GM23338 (cell line): ENCODE results near the gene CASP10. TPM values are rescaled to one million over a fixed set of nuclear protein-coding genes. Genes with fewer than 3 reads are reported as not detected.

Experiments
- ATAC-seq: fragments of 200-7000 bp; cut with Tn5 transposase; 3 replicates; pipeline ENCODE4 v1.9.1; 2020
- DNase-seq: peaks from one replicate; pipeline ENCODE4 v3.0.0-alpha.2; 2015; ENCODE audit warnings: low spot score
- H2AFZ ChIP-seq: fragments of 200-600 bp; sonication (generic); 2 replicates; pipeline ENCODE4 v1.8.0; 2016; ENCODE audit warnings: antibody characterized with exemption, mild to moderate bottlenecking, moderate library complexity
- H3F3A ChIP-seq: fragments of 200-600 bp; sonication (generic); replicated peaks from 2 replicates; pipeline ENCODE4 v1.8.0; 2017; ENCODE audit warnings: antibody characterized with exemption, mixed run types, low read depth
- H3K27ac ChIP-seq: fragments of 200-600 bp; sonication (generic); 2 replicates; pipeline ENCODE4 v1.6.1; 2016; ENCODE audit warnings: low read depth
- H3K27me3 ChIP-seq: fragments of 200-600 bp; sonication (generic); 2 replicates; pipeline ENCODE4 v1.8.0; 2016; ENCODE audit warnings: mild to moderate bottlenecking, mixed run types, moderate library complexity; ENCODE audit not compliant: insufficient read depth
- H3K36me3 ChIP-seq: fragments of 200-600 bp; sonication (generic); 2 replicates; pipeline ENCODE4 v1.8.0; 2016; ENCODE audit warnings: mild to moderate bottlenecking; ENCODE audit not compliant: insufficient read depth
- H3K4me1 ChIP-seq: fragments of 200-600 bp; sonication (generic); 2 replicates; pipeline ENCODE4 v1.8.0; 2016; ENCODE audit warnings: mild to moderate bottlenecking, moderate library complexity; ENCODE audit not compliant: insufficient read depth
- H3K4me2 ChIP-seq: fragments of 200-600 bp; sonication (generic); 2 replicates; pipeline ENCODE4 v1.7.1; 2017; ENCODE audit warnings: mixed run types
- H3K4me3 ChIP-seq: fragments of 200-600 bp; sonication (generic); 2 replicates; pipeline ENCODE4 v1.6.1; 2016; ENCODE audit warnings: mixed run types
- H3K79me2 ChIP-seq: fragments of 200-600 bp; sonication (generic); replicated peaks from 2 replicates; pipeline ENCODE4 v1.8.0; 2017; ENCODE audit warnings: mild to moderate bottlenecking; ENCODE audit not compliant: insufficient read depth
- H3K9me2 ChIP-seq: fragments of 200-600 bp; sonication (generic); 2 replicates; pipeline ENCODE4 v1.8.0; 2017; ENCODE audit not compliant: insufficient read depth
- H4K20me1 ChIP-seq: fragments of 200-600 bp; sonication (generic); replicated peaks from 2 replicates; pipeline ENCODE4 v1.8.0; 2017; ENCODE audit warnings: mild to moderate bottlenecking; ENCODE audit not compliant: insufficient read depth
- H3K27ac Mint-ChIP-seq: 2 replicates; pipeline ENCODE4 v1.8.0; 2020; ENCODE audit warnings: inconsistent platforms, mild to moderate bottlenecking, moderate library complexity, mixed read lengths
- H3K27me3 Mint-ChIP-seq: 3 replicates; pipeline ENCODE4 v1.8.0; 2022; ENCODE audit warnings: low read depth, mild to moderate bottlenecking, moderate library complexity, mixed read lengths, inconsistent platforms; ENCODE audit not compliant: insufficient read depth, poor library complexity
- H3K36me3 Mint-ChIP-seq: 3 replicates; pipeline ENCODE4 v1.8.0; 2021; ENCODE audit warnings: low read depth, mild to moderate bottlenecking, inconsistent platforms, moderate library complexity, mixed read lengths
- H3K4me1 Mint-ChIP-seq: 3 replicates; pipeline ENCODE4 v1.8.0; 2020; ENCODE audit warnings: mild to moderate bottlenecking, inconsistent platforms, mixed read lengths
- H3K4me3 Mint-ChIP-seq: 3 replicates; pipeline ENCODE4 v1.8.0; 2021; ENCODE audit warnings: moderate library complexity, mild to moderate bottlenecking, inconsistent platforms, mixed read lengths
- H3K9me3 Mint-ChIP-seq: 3 replicates; pipeline ENCODE4 v1.8.0; 2020; ENCODE audit warnings: moderate library complexity, mild to moderate bottlenecking, inconsistent platforms, mixed read lengths
- CREB1 ChIP-seq: fragments of 250-450 bp; sonication (Bioruptor Pico); IDR thresholded peaks from 2 replicates; pipeline ENCODE4 v1.5.0; 2020; ENCODE audit warnings: low read depth, mild to moderate bottlenecking, moderate library complexity
- CTCF ChIP-seq, 2 experiments: fragments of 200-600 bp in 1 of 2; sonication (generic) in 1 of 2; conservative IDR thresholded peaks; 2 replicates each; pipeline versions ENCODE4 v1.5.1 to v1.6.1; 2016 to 2017; ENCODE audit warnings: antibody characterized with exemption in 2 of 2, low read depth in 2 of 2, mild to moderate bottlenecking in 2 of 2, moderate library complexity in 1 of 2
- ETS1 ChIP-seq: IDR thresholded peaks from 2 replicates; pipeline ENCODE4 v1.6.1; 2016; ENCODE audit warnings: antibody characterized with exemption
- EZH2 ChIP-seq: fragments of 200-600 bp; sonication (generic); IDR thresholded peaks from one replicate; pipeline ENCODE4 v1.8.0; 2017; ENCODE audit warnings: antibody characterized with exemption, mild to moderate bottlenecking, low read depth; ENCODE audit not compliant: unreplicated experiment
- EZH2phosphoT487 ChIP-seq: fragments of 200-600 bp; sonication (generic); IDR thresholded peaks from one replicate; pipeline ENCODE4 v1.8.1; 2018; ENCODE audit warnings: antibody characterized with exemption; ENCODE audit not compliant: unreplicated experiment
- JUNB ChIP-seq: IDR thresholded peaks from one replicate; pipeline ENCODE4 v1.6.1; 2016; ENCODE audit warnings: antibody characterized with exemption; ENCODE audit not compliant: unreplicated experiment
- POLR2AphosphoS5 ChIP-seq: IDR thresholded peaks from 2 replicates; pipeline ENCODE4 v1.6.1; 2016; ENCODE audit warnings: antibody characterized with exemption, low read depth
- STAT1 ChIP-seq: IDR thresholded peaks from one replicate; pipeline ENCODE4 v1.6.1; 2016; ENCODE audit warnings: antibody characterized with exemption; ENCODE audit not compliant: unreplicated experiment
- ZNF114 ChIP-seq: fragments of 250-450 bp; sonication (Bioruptor Pico); IDR thresholded peaks from 2 replicates; pipeline ENCODE4 v1.5.0; 2020; ENCODE audit warnings: mild to moderate bottlenecking, moderate library complexity
- ZNF462 ChIP-seq: fragments of 250-450 bp; sonication (Bioruptor Pico); IDR thresholded peaks from 2 replicates; pipeline ENCODE4 v1.5.0; 2020; ENCODE audit warnings: mild to moderate bottlenecking, moderate library complexity
- polyA plus RNA-seq: library from polyadenylated mRNA; unstranded; fragments of >200 nt; fragmentation: Nextera tagmentation; extraction: Ambion mirVana; gene quantifications from 2 replicates; pipeline ENCODE4 v1.2.1, GENCODE V29; 2016
- total RNA-seq: library from RNA; depleted of rRNA; stranded (reverse); fragments of >200 nt; shearing (Covaris generic); gene quantifications from 2 replicates; pipeline ENCODE4 v1.2.3, GENCODE V29; 2014

Gene CASP10
- total and polyA plus RNA-seq, 2 experiments from 2014 or later: 1.9 to 3.5 TPM

- TF ChIP-seq CTCF (conservative IDR thresholded peaks at IDR 0.05; ENCODE audit: low read depth in 2 of 2): peak; percentile 58 to 70
Measured at GRCh38 chr2:201182650-201183364, at the start of gene CASP10 (continued).

GRCh38 chr2:201135386-201135785, 47.6 kb upstream of the CASP10 start:
- Mint-ChIP-seq H3K4me1 (peaks cover 29% of the 10 kb centered on the region), H3K4me3 (no peak overlapping the region), H3K36me3 (peaks cover 24% of the 10 kb centered on the region; the same call in 2 of the 3 replicates), H3K9me3 (no peaks in the 10 kb centered on the region), H3K27ac (no peak overlapping the region), H3K27me3 (peaks cover 4% of the 10 kb centered on the region)
- no peak overlapping the region for H3K4me3 ChIP-seq
- H3K9me2 ChIP-seq: no peaks in the 10 kb centered on the region; the same call in 1 of the 2 replicates
- no peaks in the 10 kb centered on the region; the same call in 1 of the 2 replicates for H3K36me3 ChIP-seq
- H3K79me2 ChIP-seq: no peaks in the 10 kb centered on the region
- no peak overlapping the region for H3K4me2 ChIP-seq
- DNase-seq (no peak), ATAC-seq (no peak)
- peaks cover 28% of the 10 kb centered on the region for H3K4me1 ChIP-seq
- H3K27ac ChIP-seq: no peak overlapping the region
- no peak overlapping the region for H2AFZ ChIP-seq
- no peaks in the 10 kb centered on the region for H4K20me1 ChIP-seq
- TF ChIP-seq JUNB (no peak), POLR2AphosphoS5 (no peak), ZNF462 (CRISPR knock-in tag) (no peak), EZH2 (no peak), CTCF (conservative IDR thresholded peaks at IDR 0.05; ENCODE audit: low read depth in 2 of 2) (no peak), ZNF114 (CRISPR knock-in tag) (no peak), STAT1 (no peak), EZH2phosphoT487 (no peak), CREB1 (no peak), ETS1 (no peak)
- no peaks in the 10 kb centered on the region for H3F3A ChIP-seq
- H3K27me3 ChIP-seq: no peaks in the 10 kb centered on the region
